Hematopoietic multipotent progenitor cell treated with erythropoietin and hydrocortisone succinate and interleukin-3 and kit ligand, for 4 days (in vitro differentiated cells): ENCODE measurements around the gene GCFC2.
"Not testable (repeated sequence)": the region's sequence is repeated elsewhere in the genome, so short reads cannot be mapped to it uniquely, and the experiment has no call there.

Experiments
- DNase-seq: peaks from one replicate; pipeline ENCODE4 v3.0.0-alpha.2; 2015

GCFC2 gene

GRCh38 chr2:75710577-75711253 is at the start of gene GCFC2:
GCFC2 (minus strand) TSS chr2:75710915; CDS start chr2:75710855, 60 bp downstream.
- peak; percentile 90 for DNase-seq

DNA sequence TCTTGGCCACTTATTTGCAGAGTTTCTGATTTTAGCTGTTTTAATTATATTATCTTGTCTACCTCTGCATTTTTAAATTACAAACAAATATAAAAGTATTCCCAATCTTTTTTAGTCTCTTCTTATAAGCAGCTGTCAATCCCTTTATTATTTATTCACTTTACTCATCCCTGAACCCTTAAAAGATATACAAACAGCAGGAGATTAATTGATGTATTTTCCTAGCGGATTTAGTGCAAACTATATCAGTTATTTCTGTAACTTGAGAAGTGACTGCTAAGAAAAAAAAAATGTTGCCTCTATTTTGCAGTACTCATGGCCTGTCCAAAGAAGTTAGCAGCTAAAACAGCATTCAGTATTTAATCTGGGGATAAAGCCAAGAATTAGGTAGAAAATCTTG is 42.1 kb upstream of the GCFC2 start:
- no peak for DNase-seq

DNA sequence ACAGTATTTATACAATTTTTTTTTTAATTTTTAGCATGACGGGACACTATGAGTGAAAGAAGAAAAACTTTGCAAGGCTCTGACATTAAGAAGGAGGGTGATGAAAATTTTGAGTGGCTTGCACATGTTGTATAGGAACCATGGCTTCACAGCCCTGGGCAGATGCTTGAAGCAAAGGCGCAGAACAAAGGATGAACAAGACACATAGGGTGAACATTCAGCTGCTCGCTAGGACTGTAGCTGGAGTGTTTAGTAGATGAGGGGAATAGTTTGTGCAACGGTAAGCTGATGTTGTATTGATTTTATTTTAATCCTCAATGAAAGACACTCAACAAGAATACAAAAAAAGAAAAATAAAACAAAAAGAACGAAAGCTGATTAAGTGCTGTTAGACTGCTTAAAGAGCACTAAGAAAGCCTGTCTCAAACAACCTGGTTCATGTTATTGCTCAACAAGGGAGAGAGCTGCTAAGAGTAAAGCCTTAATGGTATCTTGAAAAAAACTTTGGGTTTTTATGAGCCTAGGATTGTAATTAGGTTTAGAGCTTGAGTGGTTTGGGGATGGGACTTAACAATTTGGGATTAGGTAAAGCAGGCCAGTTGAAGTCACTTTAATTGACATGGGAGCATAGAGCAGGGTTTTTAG is 41.2 kb upstream of the GCFC2 start:
- DNase-seq, result no peak

DNA sequence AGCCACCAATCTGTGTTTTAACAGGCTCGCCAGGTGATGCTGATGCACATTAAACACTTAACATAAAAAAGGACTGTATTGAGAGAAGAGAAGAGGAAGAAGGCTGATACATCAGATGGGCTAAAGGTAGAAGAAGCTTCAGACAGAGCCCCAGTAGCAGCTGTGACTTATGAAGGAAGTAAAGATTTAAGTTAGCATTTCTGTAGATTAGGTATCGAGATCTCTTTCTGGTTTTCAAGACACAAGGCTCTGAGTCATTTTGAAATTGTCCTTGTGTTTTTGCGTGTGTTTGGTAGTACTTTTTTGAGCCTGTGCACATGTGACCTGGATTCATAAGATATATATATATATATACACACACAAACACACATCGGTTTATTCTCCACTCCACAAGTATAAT is 40.6 kb upstream of the GCFC2 start:
- DNase-seq, result no peak

GRCh38 chr2:75737961-75738360 is 27.2 kb upstream of the GCFC2 start:
- DNase-seq, result no peak

DNA sequence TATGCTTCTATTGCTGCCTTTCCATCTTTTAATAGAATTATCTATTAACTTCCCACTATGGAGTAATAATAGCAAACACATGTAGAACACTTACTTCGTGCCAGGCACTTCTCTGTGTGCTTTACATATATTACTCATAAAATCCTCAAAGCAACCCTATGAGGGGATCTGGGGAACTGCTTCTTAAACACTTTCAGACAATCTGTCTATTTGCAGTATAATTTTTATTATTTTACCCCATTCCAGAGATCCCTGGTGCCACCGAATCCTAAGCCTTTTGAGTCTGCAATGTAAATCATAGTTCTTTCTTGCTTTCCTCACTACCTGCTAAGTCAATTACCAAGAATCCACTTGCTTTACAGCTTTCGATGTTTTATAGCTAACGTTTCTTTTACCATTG is 25.6 kb upstream of the GCFC2 start:
- no peak for DNase-seq

GRCh38 chr2:75729861-75730260 is 19.1 kb upstream of the GCFC2 start:
- DNase-seq, result peak; percentile 15

DNA sequence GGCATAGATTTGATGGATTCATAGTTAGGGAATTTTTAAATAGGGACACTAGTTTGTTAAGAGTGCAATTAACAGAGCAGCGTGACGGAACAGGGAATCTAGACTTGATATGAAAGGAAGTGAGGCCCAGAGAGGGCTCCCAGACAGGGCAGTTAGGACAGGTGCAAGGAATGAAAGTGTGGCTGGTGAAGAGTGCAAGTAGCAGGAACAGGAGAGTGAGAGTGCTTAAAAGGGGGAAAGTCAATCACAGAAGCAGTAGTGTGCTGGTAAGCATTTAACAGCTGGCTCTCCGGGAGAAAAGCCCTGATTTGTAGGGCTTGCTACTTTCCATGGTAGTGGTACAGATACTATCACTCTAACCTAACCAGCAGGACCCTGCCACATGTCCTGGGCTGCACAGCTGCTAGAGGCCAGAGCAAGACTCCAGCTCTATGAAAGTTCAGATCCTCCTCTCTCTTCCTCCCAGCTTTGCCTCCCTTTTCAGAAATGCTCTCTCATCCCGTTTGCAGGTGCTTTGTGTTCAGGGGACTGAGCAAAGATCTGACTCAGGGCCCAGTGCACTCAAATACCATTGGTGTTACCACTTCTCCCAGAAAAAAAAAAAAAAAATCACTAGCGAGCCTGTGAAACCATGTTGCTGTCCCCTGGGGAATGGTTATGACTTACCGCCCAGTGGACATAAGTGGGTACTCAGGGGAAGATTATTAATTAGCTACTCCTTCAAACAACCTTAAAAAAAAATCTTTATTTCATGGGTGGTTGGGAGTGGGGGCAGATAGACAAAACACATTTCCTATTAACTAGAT is 18.1 kb upstream of the GCFC2 start:
- DNase-seq, result no peak

DNA sequence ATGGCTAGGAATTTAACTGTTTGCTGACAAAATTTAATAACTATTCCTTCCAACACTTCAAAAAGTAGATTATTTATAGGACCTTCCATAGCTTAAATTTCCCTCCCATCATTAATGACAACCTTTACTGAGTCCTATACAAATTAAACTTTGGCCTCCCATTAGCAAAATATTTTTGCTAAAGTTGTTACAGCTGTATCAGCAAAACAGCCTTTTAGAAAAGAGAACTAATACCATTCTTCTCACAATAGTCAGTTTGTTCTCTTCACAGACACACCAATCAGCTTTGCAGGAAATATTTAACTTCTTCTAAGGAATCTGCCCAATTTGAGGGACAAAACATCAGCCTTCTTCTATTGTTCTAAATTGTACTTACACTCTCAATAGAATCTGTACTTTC is 12.0 kb upstream of the GCFC2 start:
- DNase-seq, result no peak

- no peak for DNase-seq
Measured at GRCh38 chr2:75720525-75720924, 9.8 kb upstream of the GCFC2 start.

- no peak for DNase-seq
Measured at GRCh38 chr2:75719616-75720015, 8.9 kb upstream of the GCFC2 start.

- DNase-seq, result peak; percentile 22
Measured at GRCh38 chr2:75716406-75716805, 5.7 kb upstream of the GCFC2 start.

DNA sequence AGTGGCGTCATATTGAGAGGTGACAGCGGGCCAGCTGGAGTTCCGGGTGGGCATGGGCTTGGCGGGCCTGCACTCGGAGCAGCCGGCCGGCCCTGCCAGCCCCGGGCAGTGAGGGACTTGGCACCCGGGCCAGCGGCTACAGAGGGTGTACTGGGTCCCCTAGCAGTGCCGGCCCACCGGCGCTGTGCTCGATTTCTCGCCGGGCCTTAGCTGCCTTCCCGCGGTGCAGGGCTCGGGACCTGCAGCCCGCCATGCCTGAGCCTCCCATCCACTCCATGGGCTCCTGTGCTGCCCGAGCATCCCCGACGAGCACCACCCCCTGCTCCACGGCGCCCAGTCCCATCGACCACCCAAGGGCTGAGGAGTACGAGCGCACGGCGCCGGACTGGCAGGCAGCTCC is 875 bp upstream of the GCFC2 start:
- not testable (repeated sequence) for DNase-seq

DNA sequence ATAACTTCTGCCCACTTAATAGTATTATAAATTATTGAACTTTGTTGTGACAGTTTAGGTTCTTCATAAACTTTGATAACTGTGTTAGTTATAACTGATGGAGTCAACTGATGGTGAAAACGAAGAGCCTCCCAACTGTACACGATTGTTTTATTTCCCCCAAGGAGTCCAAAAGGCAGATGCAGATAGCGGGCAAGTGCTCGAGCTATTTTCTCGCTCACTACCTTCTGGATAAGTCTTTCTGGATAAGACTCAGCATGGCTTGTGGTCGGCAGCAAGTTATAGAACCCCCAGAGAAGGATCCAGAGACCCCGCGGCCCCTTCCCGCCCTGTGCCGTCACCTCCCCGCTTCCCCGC is 517 bp downstream of the GCFC2 start:
- DNase-seq, result no peak

- DNase-seq, result peak; percentile 40
Measured at GRCh38 chr2:75709297-75709696, 1.4 kb downstream of the GCFC2 start.

DNA sequence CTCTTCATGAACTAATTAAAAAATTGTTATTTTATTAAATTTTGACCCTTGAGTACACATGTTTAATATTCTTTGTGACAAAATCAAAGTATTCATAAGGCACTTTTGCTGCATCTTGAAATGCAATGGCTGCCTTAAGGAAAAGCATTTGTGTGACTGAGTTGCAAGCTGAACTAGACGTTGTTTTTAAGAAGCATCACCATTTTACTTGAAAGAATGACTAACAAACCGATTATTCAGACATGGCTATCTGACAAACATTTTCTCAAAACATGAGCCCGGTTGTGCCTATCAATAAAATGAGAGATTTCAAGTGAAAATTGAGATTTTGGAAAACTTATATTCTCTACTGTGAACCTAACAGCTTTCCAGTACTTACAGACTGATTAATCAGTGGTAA is 2.8 kb downstream of the GCFC2 start:
- DNase-seq, result no peak

DNA sequence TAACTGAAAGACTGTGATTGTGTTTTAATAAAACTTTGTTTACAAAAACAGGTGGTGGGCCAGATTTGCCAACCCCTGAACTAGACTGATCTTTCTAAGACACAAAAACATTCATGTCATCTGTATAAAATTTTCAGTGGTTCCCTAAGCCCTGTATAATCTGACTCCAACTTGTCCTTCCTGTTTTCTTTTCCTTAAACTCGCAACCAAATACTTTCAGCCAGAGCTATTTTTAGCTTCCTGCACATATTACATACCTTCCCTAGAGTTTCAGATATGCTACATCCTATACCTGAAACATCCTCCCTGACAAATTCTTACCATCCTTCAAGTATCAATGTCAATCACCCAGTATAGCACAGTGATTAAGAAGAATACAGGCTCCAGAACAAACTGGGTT is 4.8 kb downstream of the GCFC2 start:
- no peak for DNase-seq

DNA sequence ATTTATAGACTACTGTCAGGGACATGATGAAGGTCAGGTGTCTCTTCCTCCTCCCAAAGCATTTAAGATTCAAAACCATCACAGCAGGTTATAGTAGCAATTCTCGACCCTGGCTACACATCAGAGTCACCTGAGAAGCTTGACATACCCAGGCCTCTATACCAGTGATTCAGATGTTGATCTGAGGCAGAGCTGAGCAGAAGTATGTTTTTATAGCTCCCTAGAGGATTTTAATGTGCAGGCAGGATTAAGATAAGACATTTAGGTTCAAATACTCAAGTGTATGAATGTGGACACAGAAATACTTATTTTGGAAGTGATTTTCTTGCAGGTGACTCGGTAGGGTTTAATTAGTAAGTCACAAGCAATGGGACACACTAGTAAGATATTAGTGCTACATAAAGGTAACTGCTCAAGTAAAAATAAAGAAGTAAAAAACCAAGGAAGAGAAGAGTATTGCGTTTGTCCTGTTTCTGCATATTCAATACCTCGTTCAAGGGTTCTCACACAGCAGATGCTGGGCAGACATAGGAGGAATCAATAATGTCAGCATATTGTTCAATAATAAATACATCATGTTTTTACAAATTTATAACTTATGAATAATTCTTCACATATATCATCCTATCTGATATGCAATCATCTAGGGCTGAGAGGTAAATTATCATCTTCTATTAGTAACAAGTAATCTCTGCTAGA is 7.0 kb downstream of the GCFC2 start:
- DNase-seq, result no peak

DNA sequence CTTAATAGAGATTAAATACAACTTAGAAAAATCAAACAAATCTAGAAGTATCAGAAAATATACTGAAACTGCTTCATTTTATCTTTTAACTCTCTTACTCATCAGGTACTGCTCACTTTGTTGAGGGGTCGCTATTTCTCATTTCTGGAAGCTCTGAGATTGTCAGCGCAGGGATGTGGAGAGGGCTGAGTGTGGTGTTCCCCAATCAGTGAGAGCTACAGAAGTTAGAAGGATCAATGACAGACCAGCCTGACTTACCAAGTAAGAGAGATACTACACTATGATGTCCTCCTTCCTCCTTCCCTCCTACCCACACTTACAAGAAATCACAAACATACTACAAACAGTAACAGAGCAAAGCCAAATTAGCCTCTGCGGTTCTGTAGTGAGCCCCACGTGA is 8.1 kb downstream of the GCFC2 start:
- no peak for DNase-seq

DNA sequence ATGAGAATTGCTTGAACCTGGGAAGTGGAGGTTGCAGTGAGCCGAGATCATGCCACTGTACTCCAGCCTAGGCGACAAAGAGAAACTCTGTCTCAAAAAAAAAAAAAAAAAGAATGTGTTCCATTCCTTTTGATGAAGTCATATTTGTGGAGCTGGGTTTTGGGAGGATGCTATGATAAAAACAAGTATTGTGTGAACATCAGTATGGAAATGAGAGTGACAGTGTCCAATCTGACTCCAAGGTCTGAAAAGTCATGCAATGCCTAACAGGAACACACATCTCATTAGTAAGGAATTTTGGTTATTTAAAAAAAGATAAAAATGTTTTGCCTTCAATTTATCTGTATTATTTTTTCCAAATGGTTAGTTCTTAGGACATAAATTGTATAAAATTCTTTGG is 11.8 kb downstream of the GCFC2 start:
- no peak for DNase-seq

- DNase-seq, result no peak
Measured at GRCh38 chr2:75688196-75688595, 22.5 kb downstream of the GCFC2 start.

- not testable (repeated sequence) for DNase-seq
Measured at GRCh38 chr2:75683430-75683829, 27.3 kb downstream of the GCFC2 start.

DNA sequence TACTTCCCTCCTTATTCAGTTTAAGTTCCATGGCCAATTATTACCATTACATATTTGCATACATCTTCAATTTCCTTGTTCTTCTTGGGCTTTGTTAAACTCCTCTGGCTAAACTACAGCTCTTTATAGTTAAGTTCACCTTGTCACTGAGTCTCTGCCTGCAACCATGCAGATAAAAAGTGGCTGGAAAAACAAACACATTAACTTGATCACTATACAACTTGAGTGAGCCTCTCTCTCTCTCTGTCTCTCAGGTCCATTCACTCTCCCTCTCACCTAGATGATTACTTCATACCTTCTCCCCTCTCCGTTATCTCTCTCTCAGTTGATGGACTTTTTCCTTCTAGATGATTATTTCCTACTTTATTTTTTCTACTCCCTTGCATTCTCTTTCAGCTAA is 30.3 kb downstream of the GCFC2 start:
- DNase-seq, result no peak

DNA sequence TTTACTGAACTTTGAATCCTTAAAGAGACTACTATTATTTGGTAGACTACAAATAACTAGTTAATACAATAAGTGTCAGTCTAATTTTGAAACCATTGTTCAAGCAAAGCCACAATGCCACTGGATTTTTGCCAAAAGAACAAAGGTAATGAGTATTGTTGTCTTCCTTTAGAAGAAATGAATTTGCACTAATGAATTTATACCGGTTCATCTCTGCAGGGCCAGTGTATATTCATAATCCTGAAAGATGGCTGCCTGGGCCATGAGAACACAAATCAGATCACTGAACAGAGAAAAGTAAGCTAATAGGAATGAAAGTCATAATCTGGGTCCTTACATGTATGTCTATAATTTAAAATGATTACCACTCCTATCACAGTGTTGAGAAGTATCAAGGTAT is 31.2 kb downstream of the GCFC2 start:
- no peak for DNase-seq
